Adipocyte (in vitro differentiated cells): ENCODE results near the gene KARS1.
A peak's percentile ranks its signal among the peaks of the same experiment; 100 is the strongest.

ENCODE experiments used
- DNase-seq: peaks from one replicate; pipeline ENCODE4 v3.0.0-alpha.2; 2015; ENCODE audit warnings: low read depth
- H3K27me3 ChIP-seq: replicated peaks from 2 replicates; pipeline ENCODE4 v1.7.0; 2013; ENCODE audit warnings: mild to moderate bottlenecking, low read length, moderate library complexity; ENCODE audit not compliant: control insufficient read depth, insufficient read depth
- H3K36me3 ChIP-seq: 2 replicates; pipeline ENCODE4 v1.7.0; 2013; ENCODE audit warnings: low read length, mild to moderate bottlenecking, moderate library complexity; ENCODE audit not compliant: control insufficient read depth, insufficient read depth, severe bottlenecking
- H3K4me1 ChIP-seq: 2 replicates; pipeline ENCODE4 v1.7.0; 2013; ENCODE audit warnings: mild to moderate bottlenecking, low read length, moderate library complexity; ENCODE audit not compliant: control insufficient read depth, insufficient read depth
- H3K4me3 ChIP-seq: 2 replicates; pipeline ENCODE4 v1.7.0; 2013; ENCODE audit warnings: mild to moderate bottlenecking, low read length, moderate library complexity
- H3K9ac ChIP-seq: 2 replicates; pipeline ENCODE4 v1.7.0; 2013; ENCODE audit warnings: mild to moderate bottlenecking, low read length, moderate library complexity
- H3K9me3 ChIP-seq: 2 replicates; pipeline ENCODE4 v1.7.0; 2013; ENCODE audit warnings: mild to moderate bottlenecking, low read length, moderate library complexity; ENCODE audit not compliant: control insufficient read depth

Gene KARS1

DNA sequence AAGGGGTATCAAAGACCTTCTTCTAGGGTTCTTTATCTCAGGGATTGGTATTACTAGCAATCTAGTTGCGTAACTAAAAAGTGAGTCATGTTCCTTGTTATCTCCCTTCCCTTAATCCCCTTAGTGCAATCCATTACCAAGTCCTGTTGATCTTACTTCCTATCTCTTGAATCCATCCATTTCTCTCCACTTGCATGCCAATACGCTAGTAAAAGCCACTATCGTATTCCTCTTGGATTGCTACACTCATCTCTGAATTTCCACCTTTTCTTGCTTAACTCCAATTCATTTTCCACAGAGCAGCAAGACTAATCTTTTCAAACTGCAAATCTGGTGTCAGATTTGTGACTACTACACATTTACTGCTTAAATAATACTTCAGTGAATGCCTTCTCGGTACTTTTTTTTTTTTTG is 22.5 kb downstream of the KARS1 start:
- Histone ChIP-seq H3K27me3 (no peaks in the 10 kb centered on the region), H3K9ac (no peak overlapping the region), H3K9me3 (no peaks in the 10 kb centered on the region), H3K4me3 (no peak overlapping the region), H3K4me1 (peaks cover 28% of the 10 kb centered on the region), H3K36me3 (peaks cover 51% of the 10 kb centered on the region)
- DNase-seq, result peak; percentile 48

DNA sequence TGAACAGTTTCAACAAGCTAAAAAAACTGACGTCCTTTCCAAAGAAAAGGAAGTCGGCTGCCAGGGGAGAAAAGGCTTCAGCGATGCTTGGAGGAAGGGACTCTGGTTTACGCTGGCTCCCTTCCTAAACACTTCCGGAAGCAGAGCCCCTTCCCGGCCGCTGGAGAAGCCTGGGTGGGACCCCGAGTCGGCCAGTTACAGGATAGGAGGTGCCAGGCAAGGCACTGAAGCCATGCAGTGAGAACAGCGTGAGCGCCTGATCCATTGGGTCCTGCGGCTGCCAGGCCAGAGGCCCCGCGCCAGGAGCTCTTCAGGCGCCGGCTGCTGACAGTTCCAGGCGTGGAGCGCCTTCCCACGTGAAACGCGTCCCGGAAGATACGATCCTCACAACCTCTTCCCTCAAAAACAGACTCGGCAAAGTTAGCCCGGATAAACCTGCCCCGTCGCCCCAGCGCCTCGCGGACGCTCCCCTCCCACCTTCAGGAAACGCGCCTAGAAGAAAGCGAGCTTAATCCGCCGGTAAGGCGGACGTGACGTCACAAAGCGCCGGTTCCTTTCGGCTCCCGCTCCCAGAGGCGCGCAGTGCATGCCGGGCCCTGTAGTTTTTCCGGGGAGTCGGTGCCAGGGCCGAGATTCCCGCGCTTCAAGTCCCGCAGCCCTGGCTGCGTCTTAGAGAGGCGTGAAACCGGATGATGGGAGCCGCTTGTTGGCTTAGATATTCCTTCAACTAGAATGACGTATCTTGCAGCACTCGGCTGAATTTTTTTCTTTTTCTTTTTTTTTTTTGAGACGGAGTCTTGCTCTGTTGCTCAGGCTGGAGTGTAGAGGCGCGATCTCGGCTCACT is 24.5 kb downstream of the KARS1 start, which contains the start of gene ADAT1:
Gene ADAT1, minus strand, starts transcription at position 521 of the 845 bp plus-strand sequence. CDS start 2,482 bp downstream, outside the sequence.
- Histone ChIP-seq H3K36me3 (peaks cover 47% of the 10 kb centered on the region), H3K4me3 (peak within 1 kb of the TSS; percentile 91), H3K27me3 (no peaks in the 10 kb centered on the region), H3K9ac (peak within 1 kb of the TSS; percentile 91), H3K9me3 (no peaks in the 10 kb centered on the region), H3K4me1 (peaks cover 28% of the 10 kb centered on the region)
- DNase-seq, result peak; percentile 100

DNA sequence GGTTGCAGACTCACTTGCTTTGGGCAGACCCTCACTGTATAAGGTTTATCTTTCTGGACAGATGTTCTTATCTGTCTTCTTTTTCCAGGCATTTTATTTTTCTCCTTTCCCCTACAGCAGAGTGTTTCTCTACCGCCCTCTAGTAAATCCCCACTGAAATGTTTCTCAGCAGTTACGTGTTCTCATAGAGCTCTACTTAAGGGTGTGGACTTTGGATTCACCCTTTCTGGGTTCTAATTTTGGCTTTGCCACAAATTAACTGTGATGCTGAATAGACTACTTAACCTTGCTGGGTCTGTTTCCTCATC is 26.3 kb downstream of the KARS1 start:
- DNase-seq, result peak; percentile 68
- Histone ChIP-seq H3K4me3 (peak overlapping the region; percentile 91), H3K4me1 (peaks cover 28% of the 10 kb centered on the region), H3K36me3 (peaks cover 45% of the 10 kb centered on the region), H3K9me3 (no peaks in the 10 kb centered on the region), H3K27me3 (no peaks in the 10 kb centered on the region), H3K9ac (peak overlapping the region; percentile 50)

DNA sequence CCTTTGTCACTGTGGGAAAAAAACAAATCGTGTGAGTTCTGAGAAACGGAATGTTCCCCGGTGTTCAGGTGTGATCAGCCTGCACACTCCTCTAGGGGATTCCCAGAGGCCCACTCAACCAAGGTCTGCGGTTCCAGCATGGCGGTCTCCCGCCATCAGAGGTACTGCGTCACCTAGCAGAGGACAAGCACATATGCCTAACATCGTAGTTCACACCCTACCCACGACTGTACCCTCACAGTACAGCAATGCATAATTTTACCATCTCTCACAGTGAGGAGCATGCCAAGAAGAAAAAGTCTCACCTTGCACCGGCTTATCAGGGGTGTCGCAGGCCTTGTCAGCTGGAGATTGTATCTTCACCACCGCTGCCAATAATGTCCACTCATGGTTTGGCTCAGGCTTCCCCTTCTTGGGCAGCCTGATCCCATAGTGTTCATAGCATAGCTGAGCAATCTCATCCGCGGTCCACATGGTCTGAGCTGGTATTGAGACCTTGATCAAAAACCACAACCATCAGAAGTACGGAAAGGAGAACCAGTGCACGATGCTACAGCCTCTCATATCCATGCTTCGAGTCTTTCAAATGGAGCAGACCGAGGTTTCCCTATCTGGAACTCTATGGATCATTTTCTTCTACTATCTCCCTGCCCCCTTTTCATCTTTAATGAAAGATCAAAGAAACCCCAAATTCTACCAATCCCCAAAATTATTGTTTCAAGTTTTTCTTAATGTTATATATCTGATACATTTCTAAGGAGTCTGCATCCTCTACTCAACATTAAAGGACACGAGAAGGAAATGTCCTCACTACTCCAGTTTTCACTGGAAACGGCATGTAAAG is 26.9 kb downstream of the KARS1 start:
- no peak overlapping the region for H3K4me3 ChIP-seq
- H3K9ac ChIP-seq, result peak overlapping the region; percentile 50
- DNase-seq, result no peak
- H3K36me3 ChIP-seq, result peaks cover 45% of the 10 kb centered on the region
- H3K27me3 ChIP-seq, result no peaks in the 10 kb centered on the region
- peaks cover 27% of the 10 kb centered on the region for H3K4me1 ChIP-seq
- no peaks in the 10 kb centered on the region for H3K9me3 ChIP-seq

DNA sequence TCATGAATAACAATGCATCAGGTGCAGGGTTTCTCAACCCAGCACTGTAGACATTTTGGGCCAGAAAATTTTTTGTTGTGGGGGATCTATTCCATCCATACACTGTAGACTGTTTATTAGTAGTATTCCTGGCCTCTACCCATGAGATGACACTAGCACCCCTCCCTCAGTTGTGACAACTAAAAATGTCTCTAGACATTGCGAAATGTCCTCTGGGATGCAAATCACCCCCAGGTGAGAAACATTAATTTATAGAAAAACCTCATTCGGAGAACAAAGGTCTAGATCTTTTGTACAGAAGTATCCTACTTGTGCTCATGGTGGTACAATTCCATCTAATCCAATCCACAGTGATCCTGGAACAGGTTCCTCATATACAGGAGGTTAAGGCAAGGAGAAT is 28.7 kb downstream of the KARS1 start:
- Histone ChIP-seq H3K36me3 (peaks cover 47% of the 10 kb centered on the region), H3K9me3 (no peaks in the 10 kb centered on the region), H3K9ac (no peak overlapping the region), H3K27me3 (no peaks in the 10 kb centered on the region), H3K4me1 (peaks cover 31% of the 10 kb centered on the region), H3K4me3 (no peak overlapping the region)
- DNase-seq, result no peak

DNA sequence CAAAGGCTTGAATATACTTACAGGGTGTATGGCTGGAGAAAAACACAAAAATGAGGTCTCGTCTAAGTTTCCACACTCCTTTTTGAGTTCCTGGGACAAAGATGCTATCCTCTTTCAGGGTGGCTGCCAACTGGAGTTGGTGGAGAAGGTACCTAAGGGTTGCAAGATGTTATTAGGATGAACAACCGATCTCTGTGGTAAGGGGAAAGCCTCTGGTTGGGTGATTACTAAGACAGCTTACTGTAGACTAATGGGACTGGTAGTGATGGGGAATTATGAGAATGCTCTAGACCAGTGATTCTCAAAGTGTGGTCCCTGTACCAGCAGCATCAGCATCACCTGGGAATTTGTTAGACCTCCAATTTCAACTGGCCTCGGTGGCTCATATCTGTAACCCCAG is 30.3 kb downstream of the KARS1 start:
- no peak for DNase-seq
- Histone ChIP-seq H3K9ac (no peak overlapping the region), H3K36me3 (peaks cover 54% of the 10 kb centered on the region), H3K27me3 (no peaks in the 10 kb centered on the region), H3K4me1 (peaks cover 28% of the 10 kb centered on the region), H3K9me3 (no peaks in the 10 kb centered on the region), H3K4me3 (no peak overlapping the region)

DNA sequence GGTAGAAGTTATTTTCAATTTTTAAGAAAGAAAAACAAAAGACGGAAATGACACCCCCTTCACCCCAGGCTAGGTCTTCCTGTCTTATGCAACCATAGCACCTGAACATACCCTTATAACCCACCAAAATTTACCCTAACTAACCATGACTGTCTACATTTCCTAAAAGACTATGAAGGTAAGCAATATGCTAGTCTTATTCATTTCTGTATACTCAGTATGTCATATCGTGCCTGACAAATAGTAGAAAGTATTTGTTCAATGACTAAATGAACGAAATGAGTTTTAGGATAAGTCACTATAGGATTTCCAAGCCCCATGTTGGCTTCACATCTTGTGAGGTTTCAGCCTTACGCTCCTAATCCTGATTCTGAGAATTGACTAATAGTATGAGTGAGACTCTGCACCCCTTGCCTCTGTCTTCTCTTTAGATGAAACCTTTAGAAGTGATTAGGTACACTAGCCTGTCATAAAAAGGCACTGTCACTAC is 30.9 kb downstream of the KARS1 start:
- Histone ChIP-seq H3K27me3 (no peaks in the 10 kb centered on the region), H3K4me3 (no peak overlapping the region), H3K9me3 (no peaks in the 10 kb centered on the region), H3K36me3 (peaks cover 58% of the 10 kb centered on the region), H3K9ac (no peak overlapping the region), H3K4me1 (peaks cover 22% of the 10 kb centered on the region)
- no peak for DNase-seq

DNA sequence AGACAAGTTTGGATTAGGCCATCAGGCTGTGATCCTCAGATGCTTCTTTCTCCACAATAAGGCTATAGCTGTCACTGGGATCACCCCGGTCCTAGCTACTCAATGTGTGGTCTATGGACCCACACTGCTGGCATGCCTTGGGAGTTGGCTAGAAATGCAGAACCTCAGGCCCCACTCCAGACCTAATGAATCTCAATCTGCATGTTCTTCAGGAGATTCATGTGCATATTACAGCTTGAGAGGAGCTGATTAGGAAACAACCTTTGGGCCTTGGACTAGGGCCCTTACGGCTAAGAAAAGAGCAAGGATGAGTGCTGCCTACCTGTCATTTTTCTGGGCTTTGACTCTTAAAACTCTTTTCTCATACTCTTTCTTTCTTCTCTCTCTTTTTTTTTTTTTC is 31.8 kb downstream of the KARS1 start:
- DNase-seq, result no peak
- Histone ChIP-seq H3K27me3 (no peaks in the 10 kb centered on the region), H3K36me3 (peaks cover 67% of the 10 kb centered on the region), H3K4me3 (no peak overlapping the region), H3K4me1 (peaks cover 13% of the 10 kb centered on the region), H3K9me3 (no peaks in the 10 kb centered on the region), H3K9ac (no peak overlapping the region)

DNA sequence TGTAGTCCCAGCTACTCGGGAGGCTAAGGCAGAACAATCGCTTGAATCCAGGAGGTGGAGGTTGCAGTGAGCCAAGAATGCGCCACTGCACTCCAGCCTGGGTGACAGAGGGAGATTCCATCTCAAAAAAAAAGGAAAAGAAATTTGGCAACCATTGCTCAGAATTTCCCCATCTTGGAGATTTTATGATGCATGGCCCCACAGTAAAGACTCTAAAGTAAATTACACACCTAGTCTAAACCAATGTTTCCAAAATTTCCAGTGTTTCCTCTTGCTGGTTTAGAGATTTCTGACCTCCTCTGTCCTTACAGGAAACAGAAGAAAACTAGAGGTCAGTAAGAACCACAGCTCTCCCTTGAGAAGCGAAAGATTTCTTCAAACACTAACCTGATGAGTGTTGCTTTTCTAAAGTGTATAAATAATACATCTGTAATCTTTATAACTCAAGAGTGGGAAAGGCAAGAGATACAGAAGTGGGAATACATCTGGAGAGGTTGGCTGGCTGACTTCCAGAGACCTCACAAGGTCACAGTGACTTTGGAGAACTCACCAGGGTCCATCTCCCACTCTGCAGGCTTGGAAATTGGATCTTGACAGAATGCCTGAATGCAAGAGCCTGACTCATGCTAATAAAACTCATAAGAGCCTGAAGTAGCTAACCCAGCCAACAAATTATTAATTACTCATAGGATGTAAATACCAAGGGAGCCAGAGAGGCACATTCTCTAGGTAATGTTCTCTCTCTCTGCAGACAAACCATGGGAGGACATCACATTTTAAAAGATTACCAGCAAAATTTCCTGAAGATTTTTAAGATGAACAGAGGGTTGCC is 33.2 kb downstream of the KARS1 start:
- DNase-seq, result no peak
- Histone ChIP-seq H3K27me3 (no peaks in the 10 kb centered on the region), H3K36me3 (peaks cover 64% of the 10 kb centered on the region), H3K9ac (no peak overlapping the region), H3K4me3 (no peak overlapping the region), H3K9me3 (no peaks in the 10 kb centered on the region), H3K4me1 (peaks cover 12% of the 10 kb centered on the region)

DNA sequence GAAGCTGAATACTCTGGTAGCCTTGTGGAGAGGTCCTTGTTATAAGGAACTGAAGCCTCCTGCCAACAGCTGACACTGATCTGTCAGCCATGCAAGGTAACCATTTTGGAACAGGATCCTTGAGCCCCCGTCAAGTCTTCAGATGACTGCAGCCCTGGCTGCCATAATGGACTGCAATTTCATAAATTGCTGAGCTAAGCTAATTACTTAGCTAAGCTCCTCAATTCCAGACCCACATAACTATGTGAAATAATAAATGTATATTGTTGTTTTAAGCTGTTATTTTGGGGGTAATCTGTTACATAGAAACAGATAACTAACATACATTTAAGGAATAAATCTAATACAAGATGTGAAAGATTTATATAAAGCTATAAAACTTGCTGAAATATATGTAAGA is 41.0 kb downstream of the KARS1 start:
- peaks cover 79% of the 10 kb centered on the region for H3K36me3 ChIP-seq
- H3K27me3 ChIP-seq, result no peaks in the 10 kb centered on the region
- no peak overlapping the region for H3K4me3 ChIP-seq
- no peaks in the 10 kb centered on the region for H3K9me3 ChIP-seq
- H3K4me1 ChIP-seq, result no peaks in the 10 kb centered on the region
- DNase-seq, result no peak
- no peak overlapping the region for H3K9ac ChIP-seq

DNA sequence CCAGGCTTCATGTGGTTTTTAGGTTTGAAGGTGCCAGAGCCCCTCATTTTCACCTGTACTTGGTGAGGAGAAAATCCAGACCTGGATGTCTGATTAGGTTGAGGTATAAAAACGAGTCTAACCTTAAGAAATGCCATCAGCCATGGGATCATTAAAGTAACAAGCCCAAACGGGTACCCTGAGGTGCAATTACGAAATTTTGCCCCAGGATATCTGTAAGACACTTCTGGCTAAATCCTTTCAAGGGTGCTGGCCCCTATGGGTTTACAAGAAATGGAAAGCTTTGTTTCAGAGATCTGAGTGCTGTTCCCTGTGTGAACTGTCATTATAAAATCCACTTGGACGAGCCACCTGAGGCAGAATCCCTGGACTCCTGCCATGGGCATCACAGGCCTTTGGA is 44.2 kb downstream of the KARS1 start:
- no peak for DNase-seq
- Histone ChIP-seq H3K4me1 (peaks cover 6% of the 10 kb centered on the region), H3K9ac (no peak overlapping the region), H3K4me3 (no peak overlapping the region), H3K36me3 (peaks cover 62% of the 10 kb centered on the region), H3K9me3 (no peaks in the 10 kb centered on the region), H3K27me3 (no peaks in the 10 kb centered on the region)
